Measurements from ENCODE around the gene DCDC2.

DNA sequence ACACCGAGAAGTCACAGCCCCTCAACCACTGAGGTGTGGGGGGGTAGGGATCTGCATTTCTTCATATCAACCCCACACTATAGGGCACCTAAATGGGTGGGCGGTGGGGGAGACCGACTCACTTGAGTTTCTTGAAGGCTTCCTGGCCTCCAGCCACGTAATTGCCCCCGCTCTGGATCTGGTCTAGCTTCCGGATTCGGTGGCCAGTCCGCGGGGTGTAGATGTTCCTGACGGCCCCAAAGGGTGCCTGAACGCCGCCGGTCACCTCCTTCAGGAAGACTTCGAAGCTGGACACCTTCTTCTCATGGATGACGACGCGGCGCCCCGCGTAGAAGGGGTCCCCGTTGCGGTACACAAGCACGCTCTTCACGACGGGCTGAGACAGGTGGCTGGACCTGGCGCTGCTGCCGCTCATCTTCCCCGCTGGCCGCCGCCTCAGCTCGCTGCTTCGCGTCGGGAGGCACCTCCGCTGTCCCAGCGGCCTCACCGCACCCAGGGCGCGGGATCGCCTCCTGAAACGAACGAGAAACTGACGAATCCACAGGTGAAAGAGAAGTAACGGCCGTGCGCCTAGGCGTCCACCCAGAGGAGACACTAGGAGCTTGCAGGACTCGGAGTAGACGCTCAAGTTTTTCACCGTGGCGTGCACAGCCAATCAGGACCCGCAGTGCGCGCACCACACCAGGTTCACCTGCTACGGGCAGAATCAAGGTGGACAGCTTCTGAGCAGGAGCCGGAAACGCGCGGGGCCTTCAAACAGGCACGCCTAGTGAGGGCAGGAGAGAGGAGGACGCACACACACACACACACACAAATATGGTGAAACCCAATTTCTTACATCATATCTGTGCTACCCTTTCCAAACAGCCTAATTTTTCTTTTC is at the start of gene DCDC2:
- peak; percentile 77 for TF ChIP-seq MAX (CRISPR knock-in tag; IDR thresholded peaks at IDR 0.05)
- no peak for TF ChIP-seq CTCF (IDR thresholded peaks at IDR 0.05)
- TF ChIP-seq, protein P1, sequence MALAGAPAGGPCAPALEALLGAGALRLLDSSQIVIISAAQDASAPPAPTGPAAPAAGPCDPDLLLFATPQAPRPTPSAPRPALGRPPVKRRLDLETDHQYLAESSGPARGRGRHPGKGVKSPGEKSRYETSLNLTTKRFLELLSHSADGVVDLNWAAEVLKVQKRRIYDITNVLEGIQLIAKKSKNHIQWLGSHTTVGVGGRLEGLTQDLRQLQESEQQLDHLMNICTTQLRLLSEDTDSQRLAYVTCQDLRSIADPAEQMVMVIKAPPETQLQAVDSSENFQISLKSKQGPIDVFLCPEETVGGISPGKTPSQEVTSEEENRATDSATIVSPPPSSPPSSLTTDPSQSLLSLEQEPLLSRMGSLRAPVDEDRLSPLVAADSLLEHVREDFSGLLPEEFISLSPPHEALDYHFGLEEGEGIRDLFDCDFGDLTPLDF (CRISPR knock-in tag; IDR thresholded peaks at IDR 0.05) = no peak
- TF ChIP-seq, protein P2, sequence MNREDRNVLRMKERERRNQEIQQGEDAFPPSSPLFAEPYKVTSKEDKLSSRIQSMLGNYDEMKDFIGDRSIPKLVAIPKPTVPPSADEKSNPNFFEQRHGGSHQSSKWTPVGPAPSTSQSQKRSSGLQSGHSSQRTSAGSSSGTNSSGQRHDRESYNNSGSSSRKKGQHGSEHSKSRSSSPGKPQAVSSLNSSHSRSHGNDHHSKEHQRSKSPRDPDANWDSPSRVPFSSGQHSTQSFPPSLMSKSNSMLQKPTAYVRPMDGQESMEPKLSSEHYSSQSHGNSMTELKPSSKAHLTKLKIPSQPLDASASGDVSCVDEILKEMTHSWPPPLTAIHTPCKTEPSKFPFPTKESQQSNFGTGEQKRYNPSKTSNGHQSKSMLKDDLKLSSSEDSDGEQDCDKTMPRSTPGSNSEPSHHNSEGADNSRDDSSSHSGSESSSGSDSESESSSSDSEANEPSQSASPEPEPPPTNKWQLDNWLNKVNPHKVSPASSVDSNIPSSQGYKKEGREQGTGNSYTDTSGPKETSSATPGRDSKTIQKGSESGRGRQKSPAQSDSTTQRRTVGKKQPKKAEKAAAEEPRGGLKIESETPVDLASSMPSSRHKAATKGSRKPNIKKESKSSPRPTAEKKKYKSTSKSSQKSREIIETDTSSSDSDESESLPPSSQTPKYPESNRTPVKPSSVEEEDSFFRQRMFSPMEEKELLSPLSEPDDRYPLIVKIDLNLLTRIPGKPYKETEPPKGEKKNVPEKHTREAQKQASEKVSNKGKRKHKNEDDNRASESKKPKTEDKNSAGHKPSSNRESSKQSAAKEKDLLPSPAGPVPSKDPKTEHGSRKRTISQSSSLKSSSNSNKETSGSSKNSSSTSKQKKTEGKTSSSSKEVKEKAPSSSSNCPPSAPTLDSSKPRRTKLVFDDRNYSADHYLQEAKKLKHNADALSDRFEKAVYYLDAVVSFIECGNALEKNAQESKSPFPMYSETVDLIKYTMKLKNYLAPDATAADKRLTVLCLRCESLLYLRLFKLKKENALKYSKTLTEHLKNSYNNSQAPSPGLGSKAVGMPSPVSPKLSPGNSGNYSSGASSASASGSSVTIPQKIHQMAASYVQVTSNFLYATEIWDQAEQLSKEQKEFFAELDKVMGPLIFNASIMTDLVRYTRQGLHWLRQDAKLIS (CRISPR knock-in tag; IDR thresholded peaks at IDR 0.05; ENCODE audit: borderline replicate concordance) = no peak
- no peak for TF ChIP-seq E2F5 (CRISPR knock-in tag; IDR thresholded peaks at IDR 0.05)
- no peak for TF ChIP-seq ZBTB43 (CRISPR knock-in tag; IDR thresholded peaks at IDR 0.05)
